ENCODE data around the gene SCGB1D1. TPM values are rescaled to one million over a fixed set of nuclear protein-coding genes. Genes with fewer than 3 reads are reported as not detected.
"Not testable (repeated sequence)": the region's sequence is repeated elsewhere in the genome, so short reads cannot be mapped to it uniquely, and the experiment has no call there.

SCGB1D1 gene
- total and polyA plus RNA-seq, 10 of the 15 experiments (the other 5 are each of a cell fraction or from before 2014, with no cell fraction given), result not detected

- ChIA-PET RAD21 (ENCODE audit: unreplicated experiment) (no interaction called here), POLR2A (no interaction called here), CTCF (interaction anchor here (0.8 kb wide), 1 partner anchor 22 kb away, joined by 4 read pairs; no protein-coding TSS in a partner anchor), SMC1A (ENCODE audit: uncharacterized antibody, unreplicated experiment) (no interaction called here)
- BruUV-seq (replicated peaks), result no TSS peak
- Histone ChIP-seq H3K9ac (ENCODE audit: control insufficient read depth, insufficient read depth, low read length) (no peak overlapping the region), H3K9me3 (replicated peaks; ENCODE audit: control insufficient read depth, insufficient read depth, low read length) (no peaks in the 10 kb centered on the region), H3K27ac (ENCODE audit: control insufficient read depth, insufficient read depth) (no peak overlapping the region), H2AFZ (ENCODE audit: control insufficient read depth, low read depth, low read length) (no peak overlapping the region), H3K4me1 (ENCODE audit: control insufficient read depth, insufficient read depth, low read length) (no peaks in the 10 kb centered on the region), H3K79me2 (ENCODE audit: control insufficient read depth, insufficient read depth, low read length) (no peaks in the 10 kb centered on the region), H3K36me3 (ENCODE audit: control insufficient read depth in 2 of 2, insufficient read depth in 2 of 2, low read length in 1 of 2) (no peaks in the 10 kb centered on the region), H3K27me3 (replicated peaks in 1 of 2; ENCODE audit: control insufficient read depth in 2 of 2, insufficient read depth in 2 of 2, low read length in 1 of 2) (peaks cover 2 to 3% of the 10 kb centered on the region in 2 experiments; a peak in 3 of 4 replicates), H3K4me2 (ENCODE audit: control insufficient read depth, insufficient read depth) (no peak overlapping the region), H3K4me3 (no peak overlapping the region), H4K20me1 (ENCODE audit: control insufficient read depth, insufficient read depth) (no peaks in the 10 kb centered on the region)
- ATAC-seq, result no peak; the same call in 2 of the 3 replicates
- FAIRE-seq, result no peak
- 10% methylated on average over 4 of the region's 4 CpGs for WGBS (ENCODE audit: insufficient coverage, insufficient replicate concordance, low lambda C conversion rate, missing lambda C conversion rate)
- TF ChIP-seq REST (IDR thresholded peaks at IDR 0.05; ENCODE audit: low read depth, low read length) (peak; percentile 68; the same call in 1 of the 2 replicates), GATAD2B (conservative IDR thresholded peaks at IDR 0.05; ENCODE audit: low read depth) (no peak)
- in situ Hi-C loops (cut with MboI) (no loop called here), intact Hi-C loops (cut with micrococcal nuclease; ENCODE audit: unreplicated experiment) (no loop called here)
- DNase-seq (ENCODE audit: low read depth, low spot score), result no peak
Observed at GRCh38 chr11:62193952-62194351, 3.9 kb downstream of the SCGB1D1 start.

- SMC1A ChIA-PET (ENCODE audit: uncharacterized antibody, unreplicated experiment); H3K9me3 ChIP-seq (replicated peaks; ENCODE audit: control insufficient read depth, insufficient read depth, low read length); H3K79me2 ChIP-seq (ENCODE audit: control insufficient read depth, insufficient read depth, low read length); in situ Hi-C loops (cut with MboI); H3K4me2 ChIP-seq (ENCODE audit: control insufficient read depth, insufficient read depth); CTCF ChIA-PET; H2AFZ ChIP-seq (ENCODE audit: control insufficient read depth, low read depth, low read length); H3K4me3 ChIP-seq; DNase-seq (ENCODE audit: low read depth, low spot score); H4K20me1 ChIP-seq (ENCODE audit: control insufficient read depth, insufficient read depth); intact Hi-C loops (cut with micrococcal nuclease; ENCODE audit: unreplicated experiment); POLR2A ChIA-PET; RAD21 ChIA-PET (ENCODE audit: unreplicated experiment); H3K9ac ChIP-seq (ENCODE audit: control insufficient read depth, insufficient read depth, low read length); H3K27me3 ChIP-seq (replicated peaks in 1 of 2; ENCODE audit: control insufficient read depth in 2 of 2, insufficient read depth in 2 of 2, low read length in 1 of 2); H3K36me3 ChIP-seq (ENCODE audit: control insufficient read depth in 2 of 2, insufficient read depth in 2 of 2, low read length in 1 of 2); H3K27ac ChIP-seq (ENCODE audit: control insufficient read depth, insufficient read depth); H3K4me1 ChIP-seq (ENCODE audit: control insufficient read depth, insufficient read depth, low read length); BruUV-seq (replicated peaks); FAIRE-seq; ATAC-seq: not testable (repeated sequence)
- 3% methylated on average over 5 of the region's 9 CpGs for WGBS (ENCODE audit: insufficient coverage, insufficient replicate concordance, low lambda C conversion rate, missing lambda C conversion rate)
Observed at GRCh38 chr11:62195010-62195409, 5.0 kb downstream of the SCGB1D1 start.

Measured in GM12878 (cell line).